HG02588 (cell line): Measurements from ENCODE around the gene SLC7A10.
"Not testable (repeated sequence)": the region's sequence is repeated elsewhere in the genome, so short reads cannot be mapped to it uniquely, and the experiment has no call there.

Experiments used
- ATAC-seq: cut with Tn5 transposase; IDR thresholded peaks from one replicate; pipeline ENCODE4 v1.9.1; 2021; ENCODE audit warnings: mild to moderate bottlenecking, moderate library complexity; ENCODE audit not compliant: unreplicated experiment

SLC7A10 gene

DNA sequence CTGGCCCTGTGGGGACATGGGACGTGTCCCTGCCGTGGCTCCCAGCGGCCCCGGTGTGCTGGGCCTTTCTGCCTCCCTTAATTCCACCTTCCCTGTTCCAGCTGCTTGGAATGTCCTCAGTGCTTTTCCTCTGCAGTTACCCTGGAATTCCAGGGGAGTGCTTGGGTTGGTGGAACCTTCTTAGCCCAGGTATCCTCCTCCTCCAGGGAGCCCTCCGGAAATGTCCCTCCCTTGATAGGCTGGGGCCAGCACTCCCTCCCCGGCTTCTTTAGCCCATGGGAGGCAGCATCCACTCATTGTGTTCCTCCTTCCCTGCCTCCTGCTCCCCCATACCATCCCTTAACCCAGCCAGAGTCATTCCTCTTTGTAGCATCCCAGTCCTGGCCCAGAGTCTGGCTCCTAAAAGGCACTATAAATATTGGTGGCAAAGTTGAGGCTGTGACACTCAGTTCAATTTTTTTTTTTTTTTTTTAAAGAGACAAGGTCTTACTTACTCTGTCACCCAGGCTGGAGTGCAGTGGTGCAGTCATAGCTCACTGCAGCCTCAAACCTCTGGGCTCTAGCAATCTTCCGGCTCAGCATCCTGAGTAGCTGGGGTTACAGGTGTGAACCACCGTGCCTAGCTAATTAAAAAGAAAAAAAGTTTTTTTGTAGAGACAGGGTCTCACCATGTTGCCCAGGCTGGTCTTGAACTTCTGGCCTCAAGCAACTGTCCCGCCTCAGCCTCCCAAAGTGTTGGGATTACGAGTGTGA, 13.7 kb upstream of the SLC7A10 start:
- ATAC-seq, result no peak

DNA sequence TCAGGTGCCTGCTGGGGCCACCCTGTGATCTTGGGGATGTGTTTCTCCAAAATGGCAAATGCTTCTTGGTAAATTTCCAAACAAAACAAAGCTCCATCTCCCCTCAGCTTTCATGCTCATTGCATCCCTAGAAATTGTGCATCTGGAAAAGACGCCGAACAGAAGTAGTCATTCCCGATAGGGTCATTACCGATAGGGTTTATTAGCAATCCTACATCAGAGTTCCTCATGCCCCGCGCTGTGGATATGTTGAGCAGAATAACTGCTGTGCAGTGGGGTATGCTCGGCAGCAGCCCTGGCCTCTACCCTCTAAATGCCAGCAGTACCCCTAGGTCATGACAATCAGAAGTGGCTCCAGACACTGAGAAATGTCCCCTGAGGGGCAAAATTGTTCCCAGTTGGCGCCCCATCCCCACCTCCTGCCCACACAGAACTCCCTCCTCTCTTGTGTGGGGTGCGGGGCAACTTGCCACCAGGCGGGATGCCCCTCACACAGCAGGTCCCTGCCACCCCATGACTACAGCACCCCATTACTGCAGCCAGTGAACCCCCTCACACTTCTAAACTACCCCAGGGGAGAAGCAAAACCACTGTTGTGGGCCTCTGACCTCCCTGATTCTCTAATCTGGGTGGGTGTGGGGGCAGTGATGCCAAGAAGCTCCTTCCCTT, 13.0 kb upstream of the SLC7A10 start:
- ATAC-seq, result no peak

DNA sequence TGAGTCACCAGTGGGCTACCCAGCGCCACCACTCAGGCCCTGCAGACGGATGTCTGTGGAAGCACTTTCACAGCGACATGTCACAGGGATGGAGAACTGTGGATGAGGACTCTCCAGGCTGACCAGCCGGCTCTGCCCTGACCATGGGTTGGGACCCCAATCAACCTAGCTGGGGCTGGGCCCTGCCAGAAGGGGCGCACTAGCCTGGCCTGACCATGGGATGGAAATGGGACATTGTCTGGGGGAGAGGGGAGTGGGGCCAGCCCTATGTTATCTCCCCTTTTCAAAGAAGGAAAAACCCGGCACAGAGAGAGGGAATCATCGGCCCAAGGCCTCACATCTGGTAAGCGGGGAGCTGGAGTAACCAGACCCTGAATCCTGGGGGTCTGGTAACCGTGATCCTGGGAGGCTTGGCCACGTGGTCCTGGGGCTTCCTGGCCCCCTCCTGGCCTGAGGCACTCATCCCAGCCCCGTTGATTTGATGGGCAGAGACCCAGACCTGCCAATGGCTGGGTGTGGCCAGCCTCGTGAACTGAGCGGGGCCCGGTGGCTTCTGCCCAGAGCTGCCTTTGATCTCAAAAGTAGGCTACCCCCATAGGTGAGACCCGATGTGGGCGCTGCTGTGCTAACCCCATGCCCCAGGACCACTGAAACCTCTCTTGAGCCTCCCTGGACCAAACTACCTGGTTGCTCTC, 11.2 kb upstream of the SLC7A10 start:
- ATAC-seq, result no peak

DNA sequence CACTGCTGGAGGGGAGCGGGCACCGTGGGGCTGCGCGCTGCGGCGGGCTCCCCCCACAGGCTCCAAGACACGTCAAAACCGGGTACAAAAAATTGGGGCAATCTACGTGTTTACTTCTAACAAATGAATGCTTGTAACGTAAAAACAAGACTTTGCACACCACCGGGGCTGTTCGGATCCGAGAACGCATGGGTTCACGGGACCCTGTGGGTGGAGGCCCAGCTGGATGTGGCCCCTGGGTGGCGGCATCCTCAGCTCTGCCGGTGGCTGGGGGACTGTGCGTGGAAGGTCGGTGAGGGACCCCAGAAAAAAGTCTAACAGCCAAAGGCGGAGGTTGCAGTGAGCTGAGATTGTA, 10.3 kb upstream of the SLC7A10 start:
- ATAC-seq, result no peak

DNA sequence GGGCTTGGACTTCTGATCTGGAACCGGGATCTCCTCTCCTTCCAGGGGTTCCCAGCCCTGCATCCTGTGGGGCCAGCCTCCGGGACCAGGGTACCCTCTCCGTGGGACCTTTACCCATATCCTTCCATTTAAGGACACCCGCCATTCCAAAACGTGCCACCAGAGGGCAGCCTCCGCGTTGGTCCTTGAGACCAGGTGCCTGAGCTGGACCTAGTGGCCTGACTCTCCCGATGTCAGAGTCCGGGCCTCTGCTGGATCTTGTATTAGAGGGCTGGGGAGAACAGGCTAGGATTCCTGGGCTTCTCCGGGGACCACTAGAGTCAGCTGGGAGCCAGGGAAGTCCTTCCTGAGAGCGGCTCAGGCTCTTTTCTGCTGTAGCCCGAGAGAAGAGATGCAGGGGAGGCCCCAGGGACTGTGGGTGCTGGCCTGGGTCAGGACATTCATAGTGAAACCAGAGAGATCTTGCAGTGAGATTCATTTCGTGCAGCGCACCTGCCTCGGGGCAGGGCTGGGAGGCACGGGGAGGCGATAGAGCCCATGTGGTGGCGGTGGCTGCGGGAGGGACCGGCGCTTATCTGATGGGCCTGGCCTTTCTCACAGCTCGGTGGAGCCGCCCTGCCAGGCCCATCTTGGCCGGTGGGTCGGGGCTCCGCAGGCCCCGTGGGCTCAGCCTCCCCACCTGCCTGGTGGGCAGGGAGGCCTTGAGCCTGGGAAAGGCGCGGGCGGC, 9.8 kb upstream of the SLC7A10 start:
- ATAC-seq, result peak; percentile 91

DNA sequence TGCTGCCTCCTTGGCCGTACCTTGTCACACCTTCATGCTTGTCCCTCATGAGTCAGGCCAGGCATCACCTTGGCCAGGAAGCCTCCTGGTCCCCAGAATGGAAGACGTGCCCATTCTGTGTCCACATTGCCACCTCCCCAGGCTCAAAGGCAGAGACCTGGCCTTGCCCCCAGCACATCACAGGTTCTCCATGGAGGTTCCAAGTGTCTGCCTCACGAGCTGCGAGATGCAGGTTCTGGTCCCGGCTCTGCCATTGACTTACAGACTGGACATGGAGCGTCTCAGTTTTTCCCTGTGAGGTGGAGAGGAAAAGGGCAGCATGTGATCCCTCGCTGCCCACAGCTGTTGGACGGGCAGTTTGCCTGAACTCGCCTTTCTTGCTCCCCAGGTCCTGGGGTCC, 9.1 kb upstream of the SLC7A10 start:
- ATAC-seq, result no peak

DNA sequence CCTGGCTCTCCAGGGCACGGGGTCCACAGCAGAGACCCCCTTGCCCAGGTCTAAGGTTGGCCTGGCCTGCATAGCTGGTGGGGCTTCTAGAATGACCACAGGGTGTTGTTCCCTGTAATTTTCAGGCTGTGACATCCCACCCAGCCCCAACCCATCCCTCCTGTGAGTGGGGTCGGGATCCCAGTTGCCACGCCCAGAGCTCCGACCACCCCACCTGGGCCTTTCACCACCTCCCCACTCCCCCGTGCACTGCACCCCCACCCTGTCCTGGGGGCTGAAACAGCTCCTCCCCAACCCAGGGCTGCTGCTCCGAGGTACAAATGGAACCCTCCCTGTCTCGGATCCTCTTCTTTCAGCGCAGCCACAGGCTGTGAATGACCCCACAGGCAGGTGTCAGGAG, 8.4 kb upstream of the SLC7A10 start:
- no peak for ATAC-seq

DNA sequence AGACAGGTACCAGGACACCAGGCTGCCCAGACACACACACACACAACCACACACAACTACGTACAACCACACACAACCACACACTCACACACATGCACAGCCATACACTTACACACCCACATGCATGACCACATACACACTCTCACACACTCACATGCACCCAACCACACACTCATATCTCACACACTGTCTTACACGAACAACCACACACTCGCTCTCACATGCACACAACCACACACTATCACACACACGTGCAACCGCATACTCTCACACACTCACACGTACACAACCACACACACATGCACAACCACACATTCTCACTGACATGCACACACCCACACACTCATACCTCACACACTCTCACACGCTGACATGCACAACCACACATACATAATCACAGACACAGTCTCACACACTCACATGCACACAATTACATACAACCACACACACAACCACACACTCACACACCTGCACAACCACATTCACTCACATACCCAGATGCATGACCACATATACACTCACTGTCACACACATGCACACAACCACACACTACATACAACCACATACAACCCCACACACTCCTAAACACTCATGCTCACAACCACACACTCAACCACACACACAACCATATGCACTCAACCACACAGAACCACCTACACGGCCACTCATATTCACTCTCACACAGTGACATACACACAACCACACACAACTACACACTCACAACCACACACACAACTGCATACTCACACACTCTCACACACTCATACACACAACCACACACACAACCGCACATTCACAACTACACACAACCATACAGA, 7.6 kb upstream of the SLC7A10 start:
- ATAC-seq, result no peak

DNA sequence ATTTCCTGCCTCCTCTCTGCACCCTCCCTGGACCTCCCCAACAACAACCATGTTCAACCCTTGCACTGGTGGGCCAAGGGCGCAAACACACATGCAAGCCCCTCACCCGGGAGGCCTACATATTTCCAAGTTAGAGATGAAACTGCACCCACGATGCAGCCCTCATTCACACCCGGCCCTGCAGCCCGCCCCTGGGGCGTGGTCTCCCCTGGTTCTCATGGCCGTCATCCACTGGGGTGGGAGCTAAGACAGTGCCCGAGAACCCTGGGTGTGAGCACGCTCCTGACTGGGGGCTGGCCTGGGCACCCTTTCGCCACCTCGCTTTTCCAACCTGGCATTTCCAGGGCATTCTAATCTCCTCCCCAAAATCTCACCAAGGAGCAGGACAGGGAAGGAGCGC, 7.0 kb upstream of the SLC7A10 start:
- ATAC-seq, result no peak

DNA sequence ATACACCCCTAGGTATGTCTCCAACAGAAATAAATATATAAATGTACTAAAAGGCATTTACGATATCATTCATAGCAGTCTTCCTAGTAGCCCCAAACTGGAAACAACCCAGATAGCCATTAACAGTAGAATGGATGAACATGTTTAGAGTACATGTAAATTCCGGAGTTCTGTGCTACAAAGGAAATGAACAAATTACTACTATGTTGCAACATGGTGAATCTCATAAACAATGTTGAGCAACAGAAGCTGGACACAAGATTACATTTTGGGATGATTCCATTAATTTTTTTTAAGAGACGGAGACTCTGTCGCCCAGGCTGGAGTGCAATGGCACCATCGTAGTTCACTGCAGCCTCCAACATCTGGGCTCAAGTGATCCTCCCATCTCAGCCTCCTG, 5.9 kb upstream of the SLC7A10 start:
- no peak for ATAC-seq

DNA sequence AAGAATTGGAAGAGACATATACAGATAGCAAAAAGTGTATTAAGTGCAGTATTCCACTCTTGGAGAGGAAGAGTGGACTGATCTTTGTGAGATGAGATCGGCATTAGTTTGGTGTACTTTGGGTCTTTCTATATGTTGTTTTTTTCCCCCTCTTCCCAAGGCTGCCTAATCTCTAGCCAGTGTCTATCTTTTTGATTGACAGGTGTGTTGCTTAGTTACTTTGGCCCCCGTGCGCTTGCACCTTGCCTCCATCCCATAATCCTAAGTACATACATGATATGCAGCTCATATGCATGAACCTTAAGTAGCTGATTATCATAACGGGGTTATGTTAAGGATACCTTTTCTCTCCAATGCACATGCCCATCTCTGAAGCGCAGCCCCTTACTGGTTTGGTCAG, 4.3 kb upstream of the SLC7A10 start:
- ATAC-seq, result no peak

DNA sequence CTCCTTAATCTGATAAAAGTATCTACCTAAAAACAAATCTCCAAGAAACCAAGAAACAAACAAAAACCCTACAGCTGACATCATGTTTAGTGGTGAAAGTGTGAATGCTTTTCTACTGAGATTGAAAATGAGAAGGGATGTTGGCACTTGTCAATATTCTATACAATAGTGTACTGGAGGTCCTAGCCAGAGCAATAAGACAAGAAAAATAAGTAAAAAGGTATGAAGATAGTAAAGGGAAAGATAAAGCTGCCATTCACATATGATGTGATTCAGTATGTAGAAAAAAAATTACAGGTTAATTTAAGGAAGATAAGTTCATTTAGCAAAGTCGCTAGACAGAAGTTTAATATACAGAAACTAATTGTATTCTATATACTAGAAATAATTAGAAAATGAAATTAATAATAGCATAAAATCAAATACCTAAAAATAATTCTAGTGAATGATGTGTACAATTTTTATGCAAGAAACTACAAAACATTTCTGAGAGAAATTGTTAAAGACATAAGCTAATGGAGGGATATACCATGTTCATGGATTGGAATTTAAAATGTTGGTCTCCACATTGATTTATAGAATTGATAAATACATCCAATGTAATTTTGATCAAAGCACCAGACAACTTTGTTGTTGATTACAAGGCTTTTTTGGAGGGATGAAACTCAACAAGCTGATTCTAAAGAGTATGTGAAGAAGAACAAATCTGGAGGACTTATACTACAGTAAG, 2.4 kb upstream of the SLC7A10 start:
- no peak for ATAC-seq

DNA sequence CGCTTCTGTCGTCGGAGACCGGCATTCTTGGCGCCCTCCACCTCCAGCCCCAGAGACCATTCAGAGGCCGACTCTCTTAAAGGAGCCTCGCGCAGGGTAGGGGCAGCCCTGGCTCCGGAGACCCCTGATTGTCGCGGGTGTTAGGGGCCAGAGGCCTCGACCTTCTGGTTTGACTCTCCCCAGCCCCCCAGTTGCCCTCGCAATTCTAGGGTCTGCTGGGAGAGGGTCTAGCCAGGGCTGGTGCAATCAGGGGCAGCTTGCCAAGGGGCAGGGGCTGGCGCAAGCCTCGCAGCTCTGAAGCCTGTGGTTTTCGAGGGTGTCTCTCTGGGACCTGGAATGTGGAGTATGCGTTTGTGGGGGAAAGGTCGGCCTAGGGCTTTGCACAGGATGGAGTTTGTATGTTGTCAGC, 1.6 kb upstream of the SLC7A10 start:
- ATAC-seq, result no peak

DNA sequence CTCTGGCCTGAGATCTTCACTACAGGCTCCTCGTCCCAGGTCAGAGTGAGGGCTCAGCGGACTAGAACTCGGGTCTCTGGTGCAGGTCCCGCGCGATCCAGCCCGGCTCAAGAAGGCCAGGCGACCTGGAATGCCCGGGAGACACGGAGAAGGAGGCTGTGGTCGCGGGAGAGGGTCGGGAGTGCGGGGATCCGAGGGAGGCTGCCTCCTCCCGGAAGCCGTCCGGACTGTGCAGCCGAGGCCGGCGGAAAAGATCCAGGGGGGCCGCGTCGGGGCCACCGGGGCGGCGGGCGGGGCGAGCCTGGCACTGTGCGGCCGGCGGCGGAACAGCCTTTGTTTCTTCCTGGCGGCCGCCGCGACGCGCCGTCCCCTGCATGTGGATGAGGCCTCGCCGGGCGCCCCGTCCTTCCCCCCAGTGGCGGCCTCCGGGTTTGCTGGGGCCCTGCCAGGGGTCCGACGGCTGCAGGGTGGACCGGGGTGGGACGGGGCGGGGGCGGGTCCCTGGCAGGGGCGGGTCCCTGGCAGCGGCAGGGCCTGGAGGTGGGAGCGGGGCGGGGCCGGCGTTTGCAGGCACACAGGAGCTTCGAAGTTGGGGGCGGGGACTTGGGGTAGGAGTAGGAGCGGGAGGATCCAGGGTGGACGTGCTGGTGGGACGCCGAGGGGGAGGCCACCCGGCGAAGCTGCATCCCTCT, 1.0 kb upstream of the SLC7A10 start:
- no peak for ATAC-seq

DNA sequence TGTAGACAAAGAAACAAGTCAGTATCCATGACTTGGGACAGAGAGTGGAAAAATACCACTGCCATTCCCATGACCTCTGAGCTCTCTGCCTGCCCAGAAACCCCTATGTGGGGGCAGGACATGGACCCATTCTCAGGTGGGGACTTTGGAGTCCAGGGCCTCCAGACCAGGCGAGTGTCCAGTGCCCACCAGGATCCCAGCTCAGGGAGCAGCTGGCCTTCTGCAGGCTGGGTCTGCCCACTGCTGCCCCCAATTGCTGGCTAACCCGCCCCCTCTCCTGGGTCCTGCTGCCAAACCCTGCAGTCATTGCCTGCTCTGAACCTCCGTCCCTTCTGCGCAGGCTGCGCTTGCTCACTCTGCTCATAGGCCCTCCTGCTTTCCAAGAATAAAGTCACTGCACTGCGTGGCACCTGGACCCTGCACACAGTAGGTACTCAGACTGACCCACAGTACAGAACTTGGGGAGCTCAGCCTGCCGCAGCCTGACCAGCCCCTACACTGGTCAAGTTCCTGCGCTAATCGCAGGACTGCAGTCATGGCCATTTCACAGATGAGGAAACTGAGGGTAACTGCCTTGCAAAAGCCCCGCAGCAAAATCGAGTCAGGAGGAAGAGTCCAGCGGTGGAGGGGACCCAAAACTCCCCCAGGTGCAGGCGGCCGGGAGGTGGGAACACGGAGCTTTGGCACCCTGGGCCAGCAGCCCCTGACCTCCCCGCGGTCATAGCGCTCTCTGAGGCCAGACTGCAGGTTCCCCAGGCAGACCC, 774 bp downstream of the SLC7A10 start:
- ATAC-seq, result no peak

DNA sequence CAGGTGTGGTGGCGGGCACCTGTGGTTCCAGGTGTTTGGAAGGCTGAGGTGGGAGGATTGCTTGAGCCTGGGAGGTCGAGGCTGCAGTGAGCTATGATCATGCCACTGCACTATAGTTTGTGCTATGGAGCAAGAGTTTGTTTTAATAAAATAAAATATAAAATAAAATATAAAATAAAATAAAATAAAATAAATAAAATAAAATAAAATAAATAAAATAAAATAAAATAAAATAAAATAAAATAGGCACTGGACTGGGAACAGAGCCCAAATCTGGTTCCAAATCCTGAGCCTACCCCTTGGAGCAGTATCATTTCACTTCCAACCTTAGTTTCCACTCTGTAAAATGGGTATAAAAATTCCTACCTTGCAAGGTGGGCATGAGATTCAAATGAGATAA, 3.4 kb downstream of the SLC7A10 start:
- ATAC-seq, result not testable (repeated sequence)

DNA sequence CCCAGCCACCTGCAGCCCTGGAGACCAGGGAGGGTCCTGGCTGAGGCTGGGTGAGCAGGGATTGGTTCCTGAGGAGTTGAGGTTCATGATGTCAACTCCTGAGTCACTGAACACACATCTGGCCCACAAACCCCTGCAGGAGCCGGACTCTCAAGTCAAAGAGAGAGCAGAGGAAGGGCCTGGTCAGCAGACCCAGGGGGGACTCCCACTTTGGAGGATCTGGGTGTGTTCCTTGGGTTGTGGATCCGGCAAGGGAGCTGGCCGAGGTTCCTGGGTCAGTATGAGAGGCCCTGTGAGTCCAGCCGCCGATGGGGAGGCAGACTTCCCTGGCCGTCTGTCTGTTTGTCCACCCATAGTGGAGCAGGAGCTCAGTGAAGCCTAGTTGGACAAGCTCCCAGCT, 4.0 kb downstream of the SLC7A10 start:
- no peak for ATAC-seq

DNA sequence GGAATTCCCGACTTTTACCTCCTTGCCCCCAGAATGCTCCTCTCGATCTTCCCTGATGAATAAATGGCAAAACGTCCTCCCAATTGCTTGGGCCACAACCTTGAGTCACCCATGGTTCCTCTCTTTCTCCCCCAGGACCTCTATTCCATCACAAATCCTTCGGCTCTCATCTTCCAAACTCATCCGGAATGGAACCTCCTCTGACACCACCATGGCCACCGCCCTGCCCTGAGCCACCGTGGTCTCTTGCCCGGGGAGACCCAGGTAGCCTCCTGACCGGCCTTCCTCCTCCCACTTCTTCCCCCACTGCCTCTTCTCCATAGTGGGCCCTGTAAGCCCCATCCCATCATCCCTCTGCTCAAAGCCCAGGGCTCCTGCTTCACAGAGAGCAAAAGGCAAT, 4.9 kb downstream of the SLC7A10 start:
- no peak for ATAC-seq

DNA sequence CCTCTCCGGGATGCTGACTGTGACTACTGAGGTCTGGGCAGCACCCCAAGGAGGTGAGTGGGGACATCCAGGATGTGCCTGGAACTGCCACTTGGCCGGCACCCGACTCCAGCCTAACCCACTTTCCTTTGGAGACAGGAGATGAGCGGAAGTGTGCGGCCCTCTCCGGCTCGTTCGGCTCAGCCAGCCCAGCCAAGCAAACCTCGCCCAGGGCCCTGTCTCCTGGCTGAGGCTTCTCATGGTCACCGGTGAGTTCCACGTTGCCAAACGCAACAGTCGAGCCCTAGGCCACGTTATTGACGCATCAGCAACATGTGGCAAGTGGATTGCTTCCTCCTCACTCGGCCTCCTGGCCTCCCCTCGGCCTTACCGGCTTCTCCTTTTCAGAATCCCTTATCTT, 5.5 kb downstream of the SLC7A10 start:
- ATAC-seq, result no peak
